GM12872 (cell line): ENCODE measurements around the gene PWP2.

Experiments used
- CTCF ChIP-seq: IDR thresholded peaks from 3 replicates; pipeline ENCODE4 v1.5.1; 2011; ENCODE audit warnings: low read depth, mild to moderate bottlenecking, low read length, moderate library complexity; ENCODE audit not compliant: insufficient read depth

PWP2 gene

DNA sequence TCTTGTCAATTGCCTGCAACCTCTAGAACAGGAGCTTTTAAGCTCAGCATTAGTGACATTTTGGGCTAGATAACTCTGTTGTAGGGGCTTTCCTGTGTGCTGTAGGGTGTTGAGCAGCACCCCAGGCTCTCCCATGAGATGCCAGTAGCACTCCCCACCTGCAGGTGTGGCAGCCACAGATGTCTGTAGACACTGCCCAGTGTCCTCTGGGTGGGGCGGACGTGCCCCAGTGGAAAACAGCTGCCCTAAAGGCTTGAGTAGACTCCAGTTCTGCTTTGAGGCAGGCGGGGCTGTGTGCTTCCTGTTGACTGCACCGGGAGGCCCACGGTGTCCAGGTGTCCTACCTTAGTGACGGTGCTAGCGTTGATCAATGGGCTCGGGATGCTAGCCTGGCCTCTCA is 16.9 kb upstream of the PWP2 start:
- no peak for TF ChIP-seq CTCF

DNA sequence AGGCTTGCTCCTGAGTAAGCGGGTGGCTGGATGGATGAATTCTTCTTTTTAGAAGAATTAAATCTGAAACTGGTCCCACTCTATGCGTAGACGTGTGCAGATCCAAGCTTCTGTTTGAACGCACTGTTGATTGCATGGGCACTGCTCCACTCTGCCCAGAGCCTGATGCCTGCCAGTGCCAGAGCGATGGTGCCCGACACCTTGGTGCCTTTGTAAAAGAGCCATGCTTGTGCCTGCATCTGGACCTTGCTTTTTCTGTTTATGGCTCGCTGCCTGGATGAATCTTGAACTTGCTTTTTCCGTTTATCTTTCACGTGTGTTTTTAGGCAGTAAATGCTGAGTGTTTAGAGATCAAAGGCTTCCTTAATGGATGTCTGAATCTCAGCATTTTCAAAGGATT is 15.0 kb upstream of the PWP2 start:
- no peak for TF ChIP-seq CTCF

- no peak for TF ChIP-seq CTCF
Measured at GRCh38 chr21:44093761-44094160, 13.4 kb upstream of the PWP2 start.

DNA sequence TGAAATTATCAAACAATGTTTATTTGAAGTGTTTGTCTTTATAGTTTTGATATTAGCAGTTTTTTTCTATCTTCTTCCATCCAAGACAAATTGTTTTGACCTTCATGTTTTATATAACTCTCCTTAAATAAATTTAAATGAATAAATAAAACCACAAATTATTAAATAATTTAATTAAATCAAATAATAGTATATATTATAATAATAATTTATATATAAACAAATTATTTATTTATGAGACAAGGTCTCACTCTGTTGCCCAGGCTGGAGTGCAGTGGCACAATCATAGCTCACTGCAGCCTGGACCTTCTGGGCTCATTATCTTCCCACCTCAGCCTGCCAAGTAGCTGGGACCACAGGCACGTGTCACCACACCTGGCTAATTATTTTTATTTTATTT is 12.4 kb upstream of the PWP2 start:
- TF ChIP-seq CTCF, result no peak

GRCh38 chr21:44113702-44114371 is 6.6 kb downstream of the PWP2 start:
- TF ChIP-seq CTCF, result peak; percentile 14; the same call in 1 of the 3 replicates

DNA sequence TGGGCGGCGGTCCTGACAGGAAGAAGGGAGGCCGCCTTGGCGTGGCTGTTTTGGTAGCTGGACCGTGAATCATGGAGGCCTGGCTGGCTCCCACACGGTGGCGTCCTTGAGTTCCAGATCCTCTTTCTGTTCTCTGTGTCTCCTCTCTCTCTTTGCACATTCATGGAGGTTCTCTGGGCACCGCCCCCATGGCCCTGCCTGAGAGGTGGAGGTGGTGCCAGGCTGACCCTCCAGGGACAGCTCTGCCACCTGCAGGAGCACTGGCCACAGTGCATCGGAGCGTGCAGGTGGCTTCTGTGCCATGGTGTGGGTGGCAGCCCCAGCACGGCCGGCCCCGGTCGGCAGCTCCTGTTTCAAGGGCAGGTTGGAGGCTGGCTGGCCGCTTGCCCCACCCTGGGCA is 30.8 kb downstream of the PWP2 start:
- TF ChIP-seq CTCF, result 0 out of 3 replicates have a peak, but pooled peaks have one; percentile 12
